Measurements from ENCODE around the gene MCTP1.

- no peak for TF ChIP-seq CTCF (IDR thresholded peaks at IDR 0.05)
- no peak for TF ChIP-seq POLR2A (IDR thresholded peaks at IDR 0.05)
These were observed 523.1 kb downstream of the MCTP1 start for GRCh38 chr5:94761786-94762185.
